A673 (cell line): Measurements from ENCODE around the gene GLUL. TPM values are rescaled to one million over a fixed set of nuclear protein-coding genes. Genes with fewer than 3 reads are reported as not detected.

Experiments used
- BruUV-seq: library from RNA; stranded (reverse); fragments of 400-500 nt; replicated peaks from 2 replicates; lab custom pipeline; 2021; lab: Mats Ljungman, UMichigan
- CTCF ChIA-PET: fragments of 300-600 bp; sonication (Branson Sonifier 250); formaldehyde crosslinking; loops from one replicate; lab custom pipeline; 2022; ENCODE audit warnings: antibody characterized with exemption; lab: Charles Lee
- POLR2A ChIA-PET: fragments of 300-600 bp; sonication (Branson Sonifier 250); formaldehyde crosslinking; loops from one replicate; lab custom pipeline; 2022; ENCODE audit warnings: antibody characterized with exemption; ENCODE audit not compliant: low non-redundant PET; lab: Charles Lee
- DNase-seq: peaks from one replicate; pipeline ENCODE4 v3.0.0-alpha.2; 2015; ENCODE audit warnings: low spot score
- H3K27ac ChIP-seq: fragments of 200-600 bp; sonication (generic); 2 replicates; pipeline ENCODE4 v1.5.1; 2016; ENCODE audit warnings: mixed run types, low read depth, mild to moderate bottlenecking, mixed read lengths, antibody characterized with exemption, low read length; ENCODE audit not compliant: poor library complexity, severe bottlenecking
- H3K27me3 ChIP-seq: fragments of 200-600 bp; sonication (generic); replicated peaks from 2 replicates; pipeline ENCODE4 v1.6.1; 2017; ENCODE audit warnings: mixed run types, low read depth, mild to moderate bottlenecking, mixed read lengths, antibody characterized with exemption, low read length; ENCODE audit not compliant: insufficient read depth, poor library complexity
- H3K36me3 ChIP-seq: fragments of 200-600 bp; sonication (generic); 2 replicates; pipeline ENCODE4 v1.6.1; 2016; ENCODE audit warnings: mixed run types, mild to moderate bottlenecking, mixed read lengths, antibody characterized with exemption, low read length; ENCODE audit not compliant: insufficient read depth, poor library complexity, severe bottlenecking
- H3K4me1 ChIP-seq: fragments of 200-600 bp; sonication (generic); 2 replicates; pipeline ENCODE4 v1.6.1; 2017; ENCODE audit warnings: mixed run types, mild to moderate bottlenecking, mixed read lengths, antibody characterized with exemption, low read length; ENCODE audit not compliant: insufficient read depth, poor library complexity, severe bottlenecking
- H3K4me3 ChIP-seq: fragments of 200-600 bp; sonication (generic); 2 replicates; pipeline ENCODE4 v1.5.1; 2016; ENCODE audit warnings: low read depth, mixed run types, mild to moderate bottlenecking, mixed read lengths, low read length; ENCODE audit not compliant: poor library complexity, severe bottlenecking
- H3K9me3 ChIP-seq: fragments of 200-600 bp; sonication (generic); 2 replicates; pipeline ENCODE4 v1.6.1; 2016; ENCODE audit warnings: mixed run types, low read depth, mild to moderate bottlenecking, mixed read lengths, antibody characterized with exemption, low read length; ENCODE audit not compliant: poor library complexity, severe bottlenecking
- EZH2 ChIP-seq: fragments of 200-600 bp; sonication (generic); IDR thresholded peaks from 2 replicates; pipeline ENCODE4 v1.6.1; 2017; ENCODE audit warnings: borderline replicate concordance, low read depth, mild to moderate bottlenecking, mixed read lengths, antibody characterized with exemption, low read length; ENCODE audit not compliant: poor library complexity, severe bottlenecking
- intact Hi-C: fragments of 100-400 bp; cut with micrococcal nuclease; formaldehyde crosslinking; loops from one replicate; pipeline ENCODE4 v1.10.0; 2022; ENCODE audit not compliant: unreplicated experiment
- total RNA-seq: library from RNA; stranded (reverse); gene quantifications from 2 replicates; pipeline ENCODE4 v1.2.3, GENCODE V29; 2021
- TF ChIP-seq, protein P1 (sequence below): fragments of 300-800, 200-600 bp; sonication (generic); conservative IDR thresholded peaks from 2 replicates; pipeline ENCODE4 v1.5.1; 2017; ENCODE audit warnings: low read depth, mild to moderate bottlenecking, antibody characterized with exemption, low read length, moderate library complexity, mixed read lengths

Gene GLUL
- total RNA-seq, 1 experiment from 2014 or later = 260 TPM

DNA sequence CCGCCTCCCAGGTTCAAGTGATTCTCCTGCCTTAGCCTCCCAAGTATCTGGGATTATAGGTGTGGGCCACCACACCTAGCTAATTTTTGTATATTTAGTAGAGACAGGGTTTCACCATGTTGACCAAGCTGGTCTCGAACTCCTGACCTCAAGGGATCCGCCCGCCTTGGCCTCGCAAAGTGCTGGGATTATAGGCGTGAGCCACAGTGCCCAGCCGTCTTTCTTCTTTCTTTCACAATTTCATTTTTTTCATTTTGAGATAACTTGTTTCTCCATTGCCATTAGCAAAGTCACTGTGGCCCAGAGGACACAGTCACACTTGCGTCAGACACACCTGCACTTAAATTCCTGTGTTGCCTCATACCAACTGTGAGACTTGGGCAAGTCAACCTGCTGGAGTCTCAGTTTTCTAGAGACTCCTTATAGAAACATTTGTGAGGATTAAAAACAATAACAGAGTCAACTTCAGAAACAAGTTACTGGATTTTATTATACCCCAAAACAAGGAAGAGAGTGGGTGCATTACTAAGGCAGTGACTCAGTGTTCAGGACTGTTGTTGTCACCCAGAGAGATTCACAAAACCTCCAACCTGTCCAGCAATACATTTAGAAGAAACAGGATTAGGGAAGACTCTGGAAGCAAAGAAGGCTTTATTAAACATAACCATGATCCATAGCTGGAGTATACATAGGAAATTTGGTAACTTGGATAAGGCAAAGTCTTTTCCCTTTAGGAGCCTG is 6.2 kb upstream of the GLUL start:
- Histone ChIP-seq H3K27ac (no peak overlapping the region), H3K4me3 (no peak overlapping the region), H3K4me1 (peaks cover 6% of the 10 kb centered on the region), H3K36me3 (no peaks in the 10 kb centered on the region), H3K27me3 (no peaks in the 10 kb centered on the region), H3K9me3 (no peaks in the 10 kb centered on the region)
- TF ChIP-seq EZH2 = no peak
- TF ChIP-seq, protein P1, sequence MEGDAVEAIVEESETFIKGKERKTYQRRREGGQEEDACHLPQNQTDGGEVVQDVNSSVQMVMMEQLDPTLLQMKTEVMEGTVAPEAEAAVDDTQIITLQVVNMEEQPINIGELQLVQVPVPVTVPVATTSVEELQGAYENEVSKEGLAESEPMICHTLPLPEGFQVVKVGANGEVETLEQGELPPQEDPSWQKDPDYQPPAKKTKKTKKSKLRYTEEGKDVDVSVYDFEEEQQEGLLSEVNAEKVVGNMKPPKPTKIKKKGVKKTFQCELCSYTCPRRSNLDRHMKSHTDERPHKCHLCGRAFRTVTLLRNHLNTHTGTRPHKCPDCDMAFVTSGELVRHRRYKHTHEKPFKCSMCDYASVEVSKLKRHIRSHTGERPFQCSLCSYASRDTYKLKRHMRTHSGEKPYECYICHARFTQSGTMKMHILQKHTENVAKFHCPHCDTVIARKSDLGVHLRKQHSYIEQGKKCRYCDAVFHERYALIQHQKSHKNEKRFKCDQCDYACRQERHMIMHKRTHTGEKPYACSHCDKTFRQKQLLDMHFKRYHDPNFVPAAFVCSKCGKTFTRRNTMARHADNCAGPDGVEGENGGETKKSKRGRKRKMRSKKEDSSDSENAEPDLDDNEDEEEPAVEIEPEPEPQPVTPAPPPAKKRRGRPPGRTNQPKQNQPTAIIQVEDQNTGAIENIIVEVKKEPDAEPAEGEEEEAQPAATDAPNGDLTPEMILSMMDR = no peak
- intact Hi-C loops = loop anchor here (5.0 kb wide), 1 partner anchor 389 kb away; the partner anchor contains the start of gene NPL
- BruUV-seq = no TSS peak
- no peak for DNase-seq
- CTCF ChIA-PET = interaction anchor here (0.7 to 3.1 kb wide), 2 partner anchors 132 to 254 kb away, joined by 3 to 39 read pairs; no protein-coding TSS in a partner anchor
- POLR2A ChIA-PET = no interaction called here

DNA sequence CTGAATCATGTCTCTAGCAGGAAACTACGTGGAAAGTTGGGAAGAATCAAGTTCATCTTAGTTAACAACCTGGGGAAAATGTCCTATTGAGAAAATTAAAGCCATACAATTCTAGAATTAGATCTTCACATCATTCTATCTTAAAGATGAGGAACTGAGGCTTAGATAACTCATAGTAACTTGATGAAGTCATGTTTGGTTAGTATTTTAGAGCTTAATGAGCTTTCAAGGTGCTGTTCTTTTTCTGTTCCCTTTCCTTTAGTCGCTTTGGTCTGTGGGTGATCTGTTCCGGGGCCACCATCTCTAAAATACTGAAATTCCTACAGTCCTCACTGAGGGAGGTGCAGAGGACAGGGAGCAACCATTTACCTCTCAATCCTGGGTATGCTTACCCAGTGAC is 4.3 kb upstream of the GLUL start:
- DNase-seq = no peak
- TF ChIP-seq EZH2 = no peak
- TF ChIP-seq, protein P1 = no peak
- Histone ChIP-seq H3K36me3 (no peaks in the 10 kb centered on the region), H3K27me3 (no peaks in the 10 kb centered on the region), H3K4me3 (no peak overlapping the region), H3K4me1 (peaks cover 12% of the 10 kb centered on the region), H3K9me3 (no peaks in the 10 kb centered on the region), H3K27ac (no peak overlapping the region)
- intact Hi-C loops = loop anchor here (1.0 to 5.0 kb wide), 3 partner anchors 253 to 391 kb away; partner anchors contain the start of gene NPL
- POLR2A ChIA-PET = no interaction called here
- BruUV-seq = no TSS peak
- CTCF ChIA-PET = interaction anchor here (3.1 kb wide), 1 partner anchor 252 kb away, joined by 39 read pairs; no protein-coding TSS in a partner anchor

DNA sequence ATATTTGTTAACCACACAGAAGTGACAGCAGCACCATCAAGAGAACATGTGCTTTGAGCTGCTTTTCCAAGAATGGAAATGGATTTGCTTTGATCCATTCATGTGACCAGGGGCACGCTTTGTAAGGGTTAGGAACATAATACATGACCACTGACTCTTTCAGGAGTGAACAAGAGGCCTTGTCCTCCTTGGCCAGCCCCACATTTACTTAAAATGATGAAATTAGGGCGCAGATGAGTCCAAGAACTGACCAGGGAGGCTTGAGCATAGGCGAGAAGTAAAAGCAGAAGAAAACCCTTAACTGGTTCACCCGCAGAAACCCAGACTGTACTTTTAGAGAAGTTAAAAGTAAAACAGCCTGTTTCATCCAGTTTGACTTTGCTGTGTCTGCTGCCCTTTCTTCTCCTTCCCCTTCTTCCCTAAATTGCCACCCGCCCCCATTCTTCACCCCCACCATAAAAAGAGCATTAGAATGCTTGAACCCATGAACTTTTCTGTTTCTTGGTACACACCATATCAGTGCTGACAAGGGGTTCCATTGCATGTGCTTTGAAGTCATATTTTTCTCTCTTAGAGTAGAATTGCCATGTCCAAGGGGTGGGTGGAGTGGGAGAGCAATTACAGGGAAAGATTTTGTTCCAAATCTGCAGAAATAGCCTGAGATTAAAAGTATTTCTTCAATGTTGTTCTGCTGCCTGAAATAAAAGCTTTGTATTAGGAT is 2.6 kb upstream of the GLUL start:
- ChIA-PET POLR2A (no interaction called here), CTCF (interaction anchor here (0.6 kb wide), 1 partner anchor 73 kb away, joined by 4 read pairs; no protein-coding TSS in a partner anchor)
- no TSS peak for BruUV-seq
- Histone ChIP-seq H3K4me1 (peaks cover 12% of the 10 kb centered on the region), H3K4me3 (no peak overlapping the region), H3K36me3 (peaks cover 1% of the 10 kb centered on the region), H3K27me3 (no peaks in the 10 kb centered on the region), H3K9me3 (no peaks in the 10 kb centered on the region), H3K27ac (no peak overlapping the region)
- TF ChIP-seq, protein P1 = no peak
- no peak for DNase-seq
- intact Hi-C loops = loop anchor here (5.0 kb wide), 1 partner anchor 92 kb away; no protein-coding TSS in a partner anchor
